ENCODE measurements around the gene ITGA2. TPM values are rescaled to one million over a fixed set of nuclear protein-coding genes. Genes with fewer than 3 reads are reported as not detected.

Gene ITGA2
- polyA plus RNA-seq, 4 donors, result 23.4 to 29.0 (median 25.5) TPM

DNA sequence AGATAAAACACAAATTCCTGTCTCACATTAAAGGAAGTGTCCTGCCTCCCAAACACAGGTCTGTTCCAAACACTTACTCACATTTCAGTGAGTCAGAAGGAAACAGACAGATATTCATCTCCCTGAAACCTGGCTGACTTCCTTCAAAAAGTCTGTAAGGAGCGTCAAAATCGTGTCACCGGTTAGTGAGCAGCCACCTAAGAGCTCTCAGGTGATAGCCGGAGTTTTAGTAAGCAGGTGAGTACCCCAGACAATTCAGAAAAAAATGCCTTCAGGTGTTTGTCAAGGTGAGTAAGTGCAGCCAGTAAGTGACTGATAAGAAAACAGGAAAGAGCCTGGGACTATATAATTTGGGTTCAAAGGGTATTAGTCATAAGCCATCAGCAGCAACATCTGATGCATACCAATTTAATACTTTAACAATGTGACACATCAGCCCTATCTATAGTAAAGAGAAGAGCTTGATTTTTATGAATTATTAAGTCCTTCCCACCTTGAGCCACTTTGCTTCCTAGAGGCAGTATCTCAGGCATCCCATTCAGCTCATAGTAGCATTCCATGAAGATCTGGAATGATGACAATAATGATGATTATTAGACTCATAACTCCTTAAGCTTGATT, 1.3 kb upstream of the ITGA2 start:
- no peak for DNase-seq (ENCODE audit: low read depth in 4 of 4, low spot score in 2 of 4)

DNA sequence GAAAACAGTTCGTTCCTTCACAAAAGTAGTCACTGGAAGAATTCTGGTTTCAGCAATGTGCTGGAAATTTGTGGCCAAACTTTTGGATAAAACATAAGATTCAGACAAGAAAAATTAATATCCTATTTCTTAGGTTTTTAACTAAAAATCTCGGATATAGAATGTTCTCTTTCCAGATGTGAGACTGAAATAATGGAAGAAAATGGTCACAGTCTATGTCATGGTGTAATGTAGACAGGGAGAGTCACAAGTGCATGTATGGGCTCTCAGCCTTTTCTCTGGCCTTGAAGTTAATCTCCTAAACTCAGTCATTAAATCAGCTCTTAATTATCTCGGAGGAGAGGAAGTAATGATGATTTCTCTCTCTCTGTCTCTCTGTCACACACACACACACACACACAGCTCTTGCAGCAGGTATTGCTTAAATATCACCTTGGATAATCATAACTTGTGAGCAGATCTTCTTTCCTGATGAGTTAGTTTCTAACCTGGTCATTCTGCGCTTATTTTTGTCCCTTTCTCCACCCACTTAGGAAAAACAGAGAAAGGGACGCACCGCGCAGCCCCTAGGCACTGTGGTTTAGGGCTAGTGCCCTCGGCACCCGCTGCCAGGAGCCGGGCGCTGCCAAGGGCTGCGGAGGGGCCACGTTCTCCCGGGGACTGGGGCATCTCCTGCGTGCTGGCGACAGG, 672 bp upstream of the ITGA2 start:
- DNase-seq (ENCODE audit: low read depth in 4 of 4, low spot score in 2 of 4), result no peak

DNA sequence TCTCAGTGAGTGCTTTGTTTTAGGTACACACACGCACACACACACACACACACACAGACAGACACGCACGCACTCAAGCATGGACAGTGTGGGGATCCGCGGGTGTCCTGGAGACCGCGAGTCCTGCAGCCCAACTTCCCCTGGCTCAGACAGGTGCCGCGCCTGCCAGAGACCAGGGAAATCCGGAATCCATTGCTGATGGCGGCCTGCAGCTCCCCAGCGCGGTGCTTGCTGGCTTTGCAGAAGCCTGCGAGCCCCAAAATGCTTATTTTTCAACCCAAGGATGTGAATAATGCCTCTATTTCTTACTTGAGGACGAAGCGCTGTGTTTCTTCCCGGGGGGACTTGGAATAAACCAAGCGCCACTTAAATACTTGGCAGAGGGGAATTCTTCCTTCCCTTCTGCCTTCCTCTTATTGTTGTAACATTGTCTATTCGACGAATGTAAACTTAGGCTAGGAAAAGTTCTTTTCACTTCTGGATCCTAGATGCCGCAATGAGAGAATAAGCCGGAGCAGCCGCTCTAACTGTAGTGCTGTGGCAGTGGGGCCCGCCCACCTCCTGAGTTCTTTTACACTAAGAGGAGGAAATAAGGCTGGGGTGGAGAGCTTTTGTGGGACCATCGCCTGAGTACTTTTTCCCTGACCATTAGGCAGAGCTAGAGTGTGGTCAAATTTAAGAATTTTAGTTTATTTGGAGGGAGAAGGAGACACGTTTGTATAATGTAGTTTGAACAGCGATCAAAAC, 802 bp downstream of the ITGA2 start:
- DNase-seq (ENCODE audit: low read depth in 4 of 4, low spot score in 2 of 4), result no peak

DNA sequence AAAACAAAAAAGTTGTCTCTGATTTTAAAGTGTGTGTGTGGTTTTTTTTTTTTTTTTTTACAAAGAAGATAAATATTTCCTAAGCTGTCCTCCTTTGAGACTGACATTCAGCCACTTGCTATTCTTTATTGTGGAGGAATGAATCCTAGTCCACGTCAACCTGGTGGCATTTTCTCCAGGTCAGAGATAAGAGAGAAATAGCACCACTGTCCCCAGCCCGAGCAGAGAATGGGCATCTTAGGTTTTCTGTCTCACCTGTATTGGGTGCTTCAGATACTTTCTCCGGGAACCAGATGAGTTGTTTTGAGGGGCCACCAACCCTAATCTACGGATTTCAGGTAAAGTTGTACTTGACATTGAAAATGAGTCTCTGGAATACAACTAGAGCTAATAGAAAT, 1.4 kb downstream of the ITGA2 start:
- no peak for DNase-seq (ENCODE audit: low read depth in 4 of 4, low spot score in 2 of 4)

DNA sequence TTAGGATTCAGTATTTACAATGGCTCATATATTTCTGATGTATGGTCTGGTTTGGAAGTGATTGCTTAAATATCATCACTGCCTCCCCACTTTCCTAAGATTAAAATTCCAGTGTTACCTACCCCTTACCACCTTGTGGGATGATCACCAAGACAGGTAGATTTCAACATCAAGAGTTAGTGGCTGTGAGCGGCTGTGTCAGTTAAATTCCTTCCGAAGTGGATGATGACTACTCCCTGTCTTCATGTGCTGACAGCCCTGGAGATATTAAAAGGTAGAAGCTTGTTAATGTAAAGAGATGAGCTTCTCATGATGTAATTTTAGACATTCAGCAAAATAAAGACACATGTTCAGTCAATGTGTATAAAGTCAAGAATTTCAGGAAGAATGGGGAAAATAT, 4.2 kb downstream of the ITGA2 start:
- no peak for DNase-seq (ENCODE audit: low read depth in 4 of 4, low spot score in 2 of 4)

DNA sequence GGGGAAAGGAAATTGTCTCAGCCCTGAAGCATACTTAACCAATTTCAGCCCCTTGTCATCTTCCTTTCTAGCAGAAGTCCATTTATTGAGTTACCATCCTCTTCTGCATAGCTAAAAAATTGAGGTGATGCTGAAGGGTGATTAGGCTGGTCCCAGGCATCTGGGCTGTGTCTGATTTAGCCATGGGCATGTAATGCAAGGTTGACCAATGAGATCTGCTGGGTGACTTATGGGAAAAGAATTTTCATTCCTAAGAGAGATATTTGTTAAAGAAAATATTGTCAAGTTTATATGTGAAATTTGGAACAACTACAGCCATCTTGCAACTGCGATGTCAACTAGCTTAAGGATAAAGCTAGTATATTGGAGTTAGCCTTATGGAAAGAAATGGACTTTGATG, 5.1 kb downstream of the ITGA2 start:
- DNase-seq (ENCODE audit: low read depth in 4 of 4, low spot score in 2 of 4), result no peak

DNA sequence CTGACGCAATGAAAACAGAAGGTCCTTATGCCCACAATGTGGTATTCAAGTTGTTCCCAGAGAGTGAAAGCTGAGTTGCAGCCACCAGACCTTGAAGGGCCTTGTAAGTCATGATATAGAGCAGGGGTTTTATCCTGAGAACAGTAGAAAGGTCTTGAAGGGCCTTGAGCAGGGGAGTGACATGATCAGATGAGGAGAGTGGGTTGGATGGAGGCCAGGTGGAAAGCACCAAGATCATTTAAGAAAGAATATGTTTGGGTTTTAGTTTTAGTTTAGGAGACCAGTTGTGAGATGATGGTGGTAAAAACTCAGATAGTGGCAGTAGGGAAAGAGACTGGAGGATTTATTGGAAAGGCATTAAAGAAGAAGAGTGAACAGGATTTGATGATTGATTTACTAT, 5.9 kb downstream of the ITGA2 start:
- DNase-seq (ENCODE audit: low read depth in 4 of 4, low spot score in 2 of 4), result no peak

DNA sequence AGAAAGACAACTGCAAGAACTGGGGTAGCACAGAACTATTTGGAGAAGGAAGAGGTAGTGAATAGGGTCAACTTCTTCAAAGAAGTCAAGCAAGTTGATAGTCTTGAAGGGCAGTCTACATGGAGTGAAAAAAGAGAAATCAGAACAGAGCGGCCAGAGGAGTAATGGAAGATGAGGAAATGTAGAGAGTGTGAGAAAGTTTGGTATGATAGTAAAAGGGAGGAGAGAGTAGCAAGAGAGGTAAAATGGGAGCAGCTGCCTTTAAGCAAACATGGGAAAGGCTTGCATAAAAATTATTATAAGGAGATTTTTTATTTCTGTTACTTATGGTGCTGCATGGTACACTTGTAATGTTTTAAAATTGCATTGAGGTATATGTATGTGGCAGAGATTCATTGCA, 6.8 kb downstream of the ITGA2 start:
- DNase-seq (ENCODE audit: low read depth in 4 of 4, low spot score in 2 of 4), result no peak

DNA sequence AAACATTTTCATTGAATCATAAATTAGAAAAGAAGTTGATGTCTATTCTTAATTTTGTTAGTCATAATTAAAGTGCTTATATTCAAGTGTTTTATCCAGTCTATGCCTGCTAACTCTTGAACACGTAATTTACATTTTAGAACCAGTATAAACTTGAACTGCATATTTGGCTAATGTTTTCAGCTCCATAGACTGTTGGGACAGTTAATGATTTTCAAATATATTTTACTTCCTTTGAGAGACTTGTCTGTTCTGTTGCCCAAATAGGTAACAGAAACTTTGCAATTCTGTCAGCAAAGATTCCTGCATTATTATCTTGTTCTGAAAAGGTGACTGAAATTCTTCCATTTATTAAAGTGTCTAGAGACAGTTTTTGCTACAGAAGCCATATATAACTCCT, 7.8 kb downstream of the ITGA2 start:
- DNase-seq (ENCODE audit: low read depth in 4 of 4, low spot score in 2 of 4), result no peak

DNA sequence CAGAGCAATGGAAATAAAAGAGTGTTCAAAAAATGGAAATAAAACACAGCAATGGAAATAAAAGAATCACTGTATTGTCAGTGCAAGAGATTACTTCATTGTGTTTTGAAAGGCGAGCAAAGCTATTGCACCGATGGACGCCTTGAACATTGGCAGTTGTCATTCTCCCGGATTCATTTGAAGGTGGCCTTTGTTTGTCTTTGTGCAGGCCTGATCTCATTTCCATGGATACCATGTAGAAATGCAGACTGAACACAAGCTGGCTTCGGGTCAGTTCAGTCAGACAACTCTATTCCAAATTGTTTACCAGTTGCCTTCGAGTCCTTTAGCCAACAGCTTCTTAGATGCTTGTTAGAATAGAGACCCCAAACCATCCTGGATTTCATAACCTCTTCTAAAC, 8.3 kb downstream of the ITGA2 start:
- no peak for DNase-seq (ENCODE audit: low read depth in 4 of 4, low spot score in 2 of 4)

DNA sequence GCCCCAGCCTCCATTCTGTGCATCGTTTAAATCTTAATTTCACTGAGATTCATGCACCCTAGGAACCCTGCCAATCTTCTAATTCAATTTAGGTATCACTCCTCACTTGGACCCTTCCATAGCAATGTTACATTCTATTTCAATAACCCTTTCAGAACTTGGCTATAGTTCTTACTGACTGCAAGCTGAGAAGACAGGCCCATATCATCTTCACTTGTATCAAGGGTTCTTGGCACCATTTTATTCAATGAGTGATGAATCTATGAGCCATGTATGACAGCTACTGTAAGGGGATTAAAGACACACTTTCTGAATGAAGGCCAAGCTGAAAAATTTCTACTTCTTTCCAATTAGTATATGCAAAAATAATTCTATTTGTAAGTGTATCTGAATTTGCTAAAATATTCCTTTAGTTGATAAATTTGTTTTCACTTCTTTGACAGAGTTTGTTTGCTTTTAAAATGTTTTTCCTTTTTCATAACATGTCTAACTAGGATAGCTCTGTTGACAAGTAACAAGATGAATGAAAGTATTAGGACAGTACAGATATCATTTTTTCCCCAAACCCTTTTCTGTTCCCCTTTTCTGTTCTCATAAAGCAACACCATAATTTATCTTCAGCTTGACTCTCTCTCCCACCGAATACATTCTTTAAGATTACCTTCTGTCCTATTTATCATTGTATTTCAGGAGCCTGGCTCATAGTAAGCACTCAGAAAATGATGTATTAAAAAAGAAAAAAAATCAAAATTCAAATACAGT, 9.6 kb downstream of the ITGA2 start:
- DNase-seq (ENCODE audit: low read depth in 4 of 4, low spot score in 2 of 4), result no peak

DNA sequence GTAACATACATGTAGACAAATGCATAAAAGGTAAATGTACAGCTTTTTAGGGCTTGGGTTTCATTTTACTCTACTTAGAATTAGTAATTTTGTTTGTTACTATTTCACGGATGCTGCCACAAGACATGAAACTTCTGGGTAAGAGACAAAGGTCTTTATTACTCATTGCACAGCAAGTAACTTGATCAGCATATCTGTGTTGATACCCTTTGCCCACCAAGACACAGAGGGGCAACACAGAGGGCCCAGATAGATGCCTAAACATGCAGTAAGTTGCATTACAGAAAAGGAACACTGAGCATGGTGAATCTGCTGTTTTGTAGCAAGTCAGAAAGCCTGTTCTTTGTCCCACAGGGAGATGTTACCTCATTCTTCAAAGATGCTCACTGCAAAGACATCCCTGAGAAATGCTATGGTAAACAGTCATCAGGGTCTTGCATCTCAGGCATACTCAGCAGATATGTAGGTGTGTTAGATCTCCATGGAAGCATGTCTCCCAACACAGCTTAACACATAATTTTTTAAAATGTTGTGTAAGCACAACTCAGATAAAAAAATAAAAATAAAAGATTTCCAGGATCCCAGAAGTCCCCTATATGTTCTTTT, 10.3 kb downstream of the ITGA2 start:
- no peak for DNase-seq (ENCODE audit: low read depth in 4 of 4, low spot score in 2 of 4)

DNA sequence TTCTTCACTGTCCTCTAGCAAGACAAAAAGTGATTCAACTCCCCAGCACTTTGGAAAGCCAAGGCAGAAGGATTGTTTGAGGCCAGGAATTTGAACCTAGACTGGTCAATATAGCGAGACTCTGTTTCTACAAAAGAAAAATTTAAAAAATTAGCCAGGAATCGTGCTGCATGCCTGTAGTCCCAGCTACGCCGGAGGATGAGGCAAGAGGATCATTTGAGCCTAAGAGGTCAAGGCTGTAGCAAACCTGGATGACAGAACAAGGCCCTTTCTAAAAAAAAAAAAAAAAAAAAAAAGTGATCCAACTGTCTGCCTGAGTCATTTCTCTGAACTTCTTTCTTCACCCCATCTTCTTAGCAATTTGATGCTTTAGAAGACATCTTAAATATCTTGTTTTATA, 12.4 kb downstream of the ITGA2 start:
- no peak for DNase-seq (ENCODE audit: low read depth in 4 of 4, low spot score in 2 of 4)

DNA sequence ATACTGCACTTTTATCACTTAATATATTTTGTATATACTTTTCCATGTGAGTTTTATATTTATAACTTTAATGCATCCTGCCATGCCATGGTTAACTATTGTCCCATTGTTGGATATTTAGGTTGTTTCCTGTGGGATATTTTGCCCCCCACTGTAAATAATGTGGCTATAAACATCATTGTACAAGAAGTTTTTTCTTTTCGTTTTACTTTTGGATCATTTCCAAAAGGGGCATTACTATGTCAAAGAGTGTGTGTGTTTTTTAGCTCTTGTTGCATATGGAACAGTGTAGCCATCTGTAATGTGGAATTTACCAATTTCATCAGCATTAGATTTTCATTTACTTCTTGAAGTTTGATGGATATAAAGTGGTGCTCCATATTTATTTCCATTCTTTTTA, 13.3 kb downstream of the ITGA2 start:
- no peak for DNase-seq (ENCODE audit: low read depth in 4 of 4, low spot score in 2 of 4)

DNA sequence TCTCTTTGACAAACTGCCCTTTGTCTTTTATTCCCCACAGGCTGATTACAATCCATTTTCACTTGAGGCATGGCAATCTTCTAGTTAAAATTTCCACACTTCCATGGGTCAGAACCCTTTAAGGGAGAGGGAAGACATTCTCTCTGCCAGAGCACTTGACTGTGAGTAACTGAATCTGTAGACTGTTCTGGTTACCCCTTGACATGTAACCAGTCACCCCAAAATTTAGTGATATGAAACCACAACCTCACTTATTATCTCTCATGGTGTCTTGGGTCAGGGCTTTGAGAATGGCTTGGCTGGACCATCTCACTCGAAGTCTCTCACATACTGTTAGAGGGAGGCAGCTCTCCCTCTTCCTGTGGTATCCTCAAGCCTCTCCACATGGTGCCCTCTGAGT, 14.0 kb downstream of the ITGA2 start:
- no peak for DNase-seq (ENCODE audit: low read depth in 4 of 4, low spot score in 2 of 4)

DNA sequence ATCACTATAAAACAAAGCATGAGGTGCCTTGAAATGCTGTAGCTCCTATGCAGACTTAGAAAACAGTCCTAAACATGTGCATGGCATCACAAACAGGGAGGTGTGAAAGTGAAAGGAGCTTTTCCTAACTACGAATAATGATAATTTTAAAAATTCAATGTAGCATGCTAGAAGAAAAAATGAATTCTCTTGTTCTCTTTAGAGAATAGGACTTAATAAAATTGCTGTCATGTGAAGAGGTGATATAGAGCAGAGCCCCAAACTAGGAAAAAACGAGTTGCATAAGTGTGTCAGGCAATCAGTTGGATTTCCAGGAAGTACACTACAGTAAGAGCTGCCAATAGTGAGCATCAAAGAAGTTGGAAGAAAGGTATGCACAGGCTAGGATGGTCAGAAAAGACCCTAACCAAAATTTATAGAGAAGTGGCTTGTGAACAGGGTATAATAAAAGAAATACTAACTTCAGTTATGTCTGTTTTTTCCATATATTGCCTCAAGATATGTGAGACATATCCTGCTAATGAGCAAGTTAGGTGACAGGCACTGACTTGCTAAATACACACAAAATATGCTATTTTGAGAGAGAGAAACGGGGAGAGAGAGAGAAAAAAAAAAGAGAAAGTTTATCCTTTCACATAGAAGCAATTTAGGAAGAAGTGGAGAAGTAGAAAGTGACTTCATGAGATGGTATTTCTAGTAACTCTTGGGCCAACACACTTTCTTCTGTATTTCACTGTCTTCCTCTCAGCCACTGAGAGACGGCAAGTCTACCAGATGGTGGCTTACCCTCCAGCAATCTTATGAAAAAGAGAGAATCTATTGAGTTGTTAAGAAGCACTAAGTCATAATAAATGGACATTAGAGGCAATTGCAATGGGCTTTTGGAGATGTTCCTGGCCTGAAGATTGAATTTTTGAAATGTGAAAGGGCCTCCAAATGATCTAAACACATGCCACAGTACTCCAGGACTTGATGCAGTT, 18.0 kb downstream of the ITGA2 start:
- DNase-seq (ENCODE audit: low read depth in 4 of 4, low spot score in 2 of 4), result no peak

DNA sequence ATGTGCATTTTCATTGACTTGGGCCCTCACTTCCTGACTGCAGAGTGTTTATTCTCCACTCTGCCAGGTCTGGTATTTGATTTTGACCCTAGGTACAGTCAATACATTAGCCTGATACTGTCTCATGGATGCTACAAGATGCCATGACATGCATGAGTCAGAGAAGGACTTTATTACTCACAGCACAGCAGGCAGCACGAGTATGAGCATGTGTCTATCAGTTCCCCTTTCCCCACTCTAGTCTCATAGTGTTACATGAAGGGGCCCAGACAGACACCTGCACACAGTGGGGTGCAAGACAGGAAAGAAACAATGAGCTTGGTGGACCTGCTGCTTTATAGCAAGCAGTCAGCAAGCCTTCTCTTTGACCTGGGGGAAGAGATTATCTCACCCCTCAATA, 19.6 kb downstream of the ITGA2 start:
- DNase-seq (ENCODE audit: low read depth in 4 of 4, low spot score in 2 of 4), result no peak

DNA sequence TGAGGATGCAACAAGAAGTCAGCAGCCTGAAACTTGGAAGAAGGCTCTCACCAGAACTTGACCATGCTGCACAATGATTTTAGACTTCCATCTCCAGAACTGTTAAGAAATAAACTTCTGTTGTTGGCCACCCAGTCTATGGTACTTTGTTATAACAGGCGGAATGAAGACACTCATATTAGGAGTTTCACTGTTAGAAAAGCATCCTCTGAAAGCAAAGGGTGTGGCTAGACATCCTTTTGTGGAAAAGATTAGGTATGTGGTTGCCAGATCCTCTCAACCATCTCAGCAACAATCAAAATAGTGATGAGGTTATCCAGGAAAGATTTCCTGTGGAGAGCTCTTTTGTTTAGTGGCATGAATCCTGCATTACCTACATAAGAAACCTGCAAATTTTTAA, 20.7 kb downstream of the ITGA2 start:
- DNase-seq (ENCODE audit: low read depth in 4 of 4, low spot score in 2 of 4), result no peak

DNA sequence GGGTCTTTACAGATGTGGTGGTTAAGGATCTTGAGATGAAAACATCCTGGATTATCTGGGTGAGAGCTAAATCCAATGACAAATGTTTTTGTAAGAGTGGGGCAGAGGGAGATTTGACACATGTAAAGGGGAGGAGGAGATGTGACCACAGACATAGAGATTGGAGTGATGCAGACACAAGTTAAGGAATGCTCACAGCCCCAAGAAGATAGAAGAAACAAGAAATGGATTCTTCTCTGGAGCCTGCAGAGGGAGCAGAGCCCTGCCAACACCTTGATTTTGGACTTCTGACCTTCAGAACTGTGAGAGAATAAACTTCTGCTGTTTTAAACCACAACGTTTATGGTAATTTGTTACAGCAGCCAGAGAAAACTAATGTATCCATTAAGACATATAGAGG, 21.7 kb downstream of the ITGA2 start:
- DNase-seq (ENCODE audit: low read depth in 4 of 4, low spot score in 2 of 4), result no peak

DNA sequence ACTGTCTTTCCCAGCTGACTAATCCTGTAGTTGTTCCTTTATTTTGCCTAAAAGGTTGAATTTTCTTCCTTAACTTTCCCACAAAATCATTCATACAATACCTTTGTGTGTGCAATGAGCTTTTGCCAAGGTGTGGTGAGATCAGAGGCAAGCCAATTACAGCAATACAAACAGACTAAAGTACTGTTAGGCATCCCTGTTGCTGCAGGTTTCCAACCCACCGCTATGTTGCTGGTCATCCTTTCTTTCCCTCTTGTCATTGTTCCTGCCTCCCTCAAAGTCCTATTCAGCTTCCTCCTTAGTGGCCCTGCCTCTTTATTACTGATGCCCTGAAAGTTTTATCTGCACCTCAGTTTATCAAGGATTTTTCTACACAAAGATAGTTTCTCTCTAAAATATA, 22.1 kb downstream of the ITGA2 start:
- no peak for DNase-seq (ENCODE audit: low read depth in 4 of 4, low spot score in 2 of 4)

Measured in left renal cortex interstitium (tissue), 4 donors.